ENCODE results near the gene SLC24A3. TPM values are rescaled to one million over a fixed set of nuclear protein-coding genes. Genes with fewer than 3 reads are reported as not detected.

The SLC24A3 gene
- total RNA-seq, 2 experiments from 2014 or later = not detected

DNA sequence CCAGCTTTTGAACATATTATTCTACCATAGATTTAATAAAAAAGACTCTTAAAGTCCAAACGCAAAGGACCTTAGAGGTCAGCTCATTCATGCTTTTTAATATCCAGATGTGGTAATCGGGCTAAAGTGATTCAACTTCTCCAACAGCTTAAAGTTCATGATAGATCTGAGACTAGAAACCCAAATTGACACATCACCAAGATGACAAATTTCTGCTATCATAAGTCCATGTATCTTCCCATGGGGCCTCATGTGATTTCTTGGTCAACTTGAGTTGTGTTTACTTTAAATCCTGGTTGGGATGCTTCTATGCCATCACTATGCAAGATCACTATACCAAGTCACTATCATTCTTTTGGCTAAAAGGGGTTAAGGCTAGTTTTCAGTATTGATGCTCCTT lies 56.0 kb downstream of the SLC24A3 start:
- ChIA-PET CTCF (no interaction called here), POLR2A (no interaction called here)
- Mint-ChIP-seq H3K4me1 (no peaks in the 10 kb centered on the region), H3K27ac (no peak overlapping the region), H3K36me3 (ENCODE audit: low read depth) (no peaks in the 10 kb centered on the region), H3K27me3 (no peaks in the 10 kb centered on the region), H3K9me3 (no peaks in the 10 kb centered on the region), H3K4me3 (no peak overlapping the region)
- DNase-seq = no peak

GRCh38 chr20:19269737-19270340 lies 57.4 kb downstream of the SLC24A3 start:
- H3K36me3 Mint-ChIP-seq (ENCODE audit: low read depth) = no peaks in the 10 kb centered on the region
- ChIA-PET POLR2A (no interaction called here), CTCF (no interaction called here)
- no peak for DNase-seq
- no peak overlapping the region for H3K4me3 Mint-ChIP-seq
- no peak overlapping the region for H3K27ac Mint-ChIP-seq
- no peaks in the 10 kb centered on the region for H3K4me1 Mint-ChIP-seq
- no peaks in the 10 kb centered on the region for H3K9me3 Mint-ChIP-seq
- H3K27me3 Mint-ChIP-seq = no peaks in the 10 kb centered on the region

- no peak for DNase-seq
- Mint-ChIP-seq H3K9me3 (no peaks in the 10 kb centered on the region), H3K4me1 (no peaks in the 10 kb centered on the region), H3K36me3 (ENCODE audit: low read depth) (no peaks in the 10 kb centered on the region), H3K27me3 (no peaks in the 10 kb centered on the region), H3K4me3 (no peak overlapping the region), H3K27ac (no peak overlapping the region)
- ChIA-PET POLR2A (no interaction called here), CTCF (no interaction called here)
Measured at GRCh38 chr20:19271879-19272651, 59.6 kb downstream of the SLC24A3 start.

DNA sequence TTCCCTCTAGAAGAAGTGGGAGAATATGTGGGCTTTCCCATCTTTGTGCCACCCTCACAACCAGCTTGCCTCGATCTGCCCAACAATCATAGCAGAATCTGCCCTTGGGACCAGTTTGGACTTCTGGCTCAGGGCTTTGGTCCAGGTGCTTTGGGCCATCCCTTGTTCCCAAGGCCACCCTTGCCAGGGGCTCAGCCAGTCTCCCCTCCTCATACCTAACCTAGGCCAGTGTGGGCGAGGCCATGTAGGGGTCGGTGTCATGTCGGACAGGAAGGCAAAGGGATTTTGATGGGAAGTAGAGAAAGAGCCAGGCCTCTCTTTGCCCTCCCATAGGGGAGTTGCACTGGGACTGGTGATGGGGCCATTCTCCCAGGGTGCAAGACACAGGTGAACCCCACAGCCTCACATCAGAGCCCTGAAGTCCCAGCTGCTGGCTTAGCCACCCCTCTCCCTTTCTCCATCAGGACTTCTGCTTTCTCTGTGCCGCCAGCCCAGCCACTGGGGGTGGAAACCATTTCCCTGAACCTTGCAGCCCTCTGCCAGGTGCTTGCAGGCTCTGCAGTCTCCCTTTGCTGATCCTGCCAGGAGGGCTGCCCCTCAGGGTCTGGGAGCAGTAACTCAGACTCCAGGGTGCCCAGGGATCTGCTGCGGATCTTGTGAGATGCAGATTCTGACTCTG lies 60.7 kb downstream of the SLC24A3 start:
- no peaks in the 10 kb centered on the region for H3K9me3 Mint-ChIP-seq
- ChIA-PET CTCF (no interaction called here), POLR2A (no interaction called here)
- H3K4me3 Mint-ChIP-seq = no peak overlapping the region
- H3K27me3 Mint-ChIP-seq = no peaks in the 10 kb centered on the region
- H3K4me1 Mint-ChIP-seq = no peaks in the 10 kb centered on the region
- H3K36me3 Mint-ChIP-seq (ENCODE audit: low read depth) = no peaks in the 10 kb centered on the region
- H3K27ac Mint-ChIP-seq = no peak overlapping the region
- no peak for DNase-seq

GRCh38 chr20:19274001-19274400 lies 61.6 kb downstream of the SLC24A3 start:
- POLR2A ChIA-PET = no interaction called here

GRCh38 chr20:19274412-19275015 lies 62.1 kb downstream of the SLC24A3 start:
- ChIA-PET POLR2A (no interaction called here), CTCF (no interaction called here)
- no peaks in the 10 kb centered on the region for H3K36me3 Mint-ChIP-seq (ENCODE audit: low read depth)
- no peak overlapping the region for H3K4me3 Mint-ChIP-seq
- H3K4me1 Mint-ChIP-seq = no peaks in the 10 kb centered on the region
- no peaks in the 10 kb centered on the region for H3K27me3 Mint-ChIP-seq
- no peaks in the 10 kb centered on the region for H3K9me3 Mint-ChIP-seq
- no peak overlapping the region for H3K27ac Mint-ChIP-seq
- DNase-seq = no peak

More at GRCh38 chr20:19274001-19274400, 61.6 kb downstream of the SLC24A3 start:
- CTCF ChIA-PET = no interaction called here
- no peak overlapping the region for H3K4me3 Mint-ChIP-seq
- no peaks in the 10 kb centered on the region for H3K36me3 Mint-ChIP-seq (ENCODE audit: low read depth)
- no peak overlapping the region for H3K27ac Mint-ChIP-seq
- H3K9me3 Mint-ChIP-seq = no peaks in the 10 kb centered on the region
- no peak for DNase-seq
- no peaks in the 10 kb centered on the region for H3K4me1 Mint-ChIP-seq
- H3K27me3 Mint-ChIP-seq = no peaks in the 10 kb centered on the region

GRCh38 chr20:19275038-19275629 lies 62.7 kb downstream of the SLC24A3 start:
- H3K9me3 Mint-ChIP-seq = no peaks in the 10 kb centered on the region

DNA sequence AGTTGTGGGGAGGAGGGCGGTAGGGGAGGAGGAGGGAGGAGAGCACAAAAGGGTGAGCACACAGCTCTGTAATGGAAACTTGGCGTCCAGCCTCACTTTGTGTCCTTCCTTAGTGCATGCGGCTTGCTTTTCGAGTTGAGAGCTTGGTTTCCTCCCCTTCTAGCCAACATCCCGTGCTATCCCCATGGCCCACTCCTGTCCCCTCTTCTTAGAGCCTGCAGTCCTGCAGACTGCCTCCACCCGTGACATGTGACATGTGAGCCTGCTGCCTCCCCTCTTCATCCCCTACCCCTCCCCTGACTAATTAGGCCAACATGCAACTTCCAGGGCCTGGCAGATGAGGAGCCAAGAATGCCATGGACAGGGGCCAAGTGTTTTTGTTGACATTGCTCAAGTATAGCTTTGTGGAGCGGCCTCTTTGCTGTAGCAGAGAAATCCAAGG lies 63.2 kb downstream of the SLC24A3 start:
- no peak overlapping the region for H3K4me3 Mint-ChIP-seq
- no peaks in the 10 kb centered on the region for H3K36me3 Mint-ChIP-seq (ENCODE audit: low read depth)
- H3K27me3 Mint-ChIP-seq = no peaks in the 10 kb centered on the region
- no peaks in the 10 kb centered on the region for H3K4me1 Mint-ChIP-seq
- ChIA-PET POLR2A (no interaction called here), CTCF (no interaction called here)
- no peak for DNase-seq
- H3K27ac Mint-ChIP-seq = no peak overlapping the region
- H3K9me3 Mint-ChIP-seq = no peaks in the 10 kb centered on the region

More at GRCh38 chr20:19275038-19275629, 62.7 kb downstream of the SLC24A3 start:
- DNase-seq = no peak
- Mint-ChIP-seq H3K27ac (no peak overlapping the region), H3K36me3 (ENCODE audit: low read depth) (no peaks in the 10 kb centered on the region), H3K27me3 (no peaks in the 10 kb centered on the region), H3K4me3 (no peak overlapping the region), H3K4me1 (no peaks in the 10 kb centered on the region)
- ChIA-PET POLR2A (no interaction called here), CTCF (no interaction called here)

GRCh38 chr20:19277381-19277780 lies 64.9 kb downstream of the SLC24A3 start:
- Mint-ChIP-seq H3K27ac (no peak overlapping the region), H3K36me3 (ENCODE audit: low read depth) (no peaks in the 10 kb centered on the region), H3K27me3 (no peaks in the 10 kb centered on the region), H3K4me3 (no peak overlapping the region), H3K9me3 (no peaks in the 10 kb centered on the region), H3K4me1 (no peaks in the 10 kb centered on the region)
- POLR2A ChIA-PET = no interaction called here
- CTCF ChIA-PET = no interaction called here
- DNase-seq = no peak

DNA sequence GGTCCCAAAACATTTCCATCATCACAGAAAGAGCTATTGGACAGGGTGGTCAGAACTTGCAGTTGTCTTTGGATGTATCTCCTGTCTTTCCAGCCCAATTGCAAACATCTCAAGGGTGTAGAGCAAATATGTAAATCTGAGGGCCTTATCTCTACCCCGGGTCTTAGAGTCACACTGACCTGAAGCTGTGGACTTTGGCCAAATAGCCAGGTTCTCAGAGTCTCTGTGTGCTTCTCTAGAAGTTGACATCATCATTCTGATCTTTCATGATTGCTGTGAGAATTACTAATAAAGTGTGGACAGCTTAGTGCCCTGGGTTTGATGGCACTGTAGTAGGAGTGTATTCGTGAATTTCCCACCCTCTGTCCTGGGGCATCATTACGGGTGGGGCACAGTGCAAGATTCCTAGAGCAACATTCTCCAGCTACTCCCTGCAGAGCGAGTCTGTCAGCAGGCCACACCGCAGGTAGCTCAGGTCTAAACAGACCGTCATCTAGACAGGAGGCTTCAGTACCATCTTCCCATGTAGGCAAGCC lies 71.1 kb downstream of the SLC24A3 start:
- no peak for DNase-seq
- POLR2A ChIA-PET = no interaction called here
- Mint-ChIP-seq H3K36me3 (ENCODE audit: low read depth) (no peaks in the 10 kb centered on the region), H3K4me3 (no peak overlapping the region), H3K27ac (no peak overlapping the region), H3K27me3 (no peaks in the 10 kb centered on the region), H3K9me3 (no peaks in the 10 kb centered on the region), H3K4me1 (no peaks in the 10 kb centered on the region)
- CTCF ChIA-PET = no interaction called here

GRCh38 chr20:19284400-19285178 lies 72.1 kb downstream of the SLC24A3 start:
- no peaks in the 10 kb centered on the region for H3K27me3 Mint-ChIP-seq
- H3K9me3 Mint-ChIP-seq = no peaks in the 10 kb centered on the region
- H3K36me3 Mint-ChIP-seq (ENCODE audit: low read depth) = no peaks in the 10 kb centered on the region
- no peaks in the 10 kb centered on the region for H3K4me1 Mint-ChIP-seq
- H3K27ac Mint-ChIP-seq = no peak overlapping the region
- no peak for DNase-seq
- no peak overlapping the region for H3K4me3 Mint-ChIP-seq
- POLR2A ChIA-PET = no interaction called here
- CTCF ChIA-PET = no interaction called here

DNA sequence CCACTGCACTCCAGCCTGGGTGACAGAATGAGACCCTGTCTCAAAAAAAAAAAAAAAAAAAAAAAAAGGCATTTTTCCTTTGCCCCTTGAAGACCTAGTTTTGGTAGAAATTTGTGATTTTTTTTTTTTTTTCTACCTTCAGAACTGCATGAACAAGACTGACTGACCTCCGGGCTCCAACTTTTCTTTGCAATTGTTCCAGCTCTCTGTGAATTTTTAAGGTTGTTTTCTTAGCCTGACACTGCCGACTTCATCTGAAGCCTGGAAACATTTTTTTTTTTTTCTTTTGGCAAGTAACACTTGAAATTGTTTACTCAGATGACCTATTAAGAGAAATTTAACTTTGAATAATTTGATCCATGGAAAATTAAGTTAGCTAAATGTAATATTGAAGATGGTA lies 73.0 kb downstream of the SLC24A3 start:
- Mint-ChIP-seq H3K4me1 (no peaks in the 10 kb centered on the region), H3K27ac (no peak overlapping the region), H3K27me3 (no peaks in the 10 kb centered on the region), H3K9me3 (no peaks in the 10 kb centered on the region), H3K4me3 (no peak overlapping the region), H3K36me3 (ENCODE audit: low read depth) (no peaks in the 10 kb centered on the region)
- ChIA-PET CTCF (no interaction called here), POLR2A (no interaction called here)
- no peak for DNase-seq

Data from activated CD4-positive, alpha-beta T cell treated with anti-CD3 and anti-CD28 coated beads, Interleukin-2, amount 10 ng/mL, durations not matched to agents 7 days and 5 days (primary cell).